Kidney (tissue), 14 donors: Measurements from ENCODE around the gene FRMD4A. TPM values are rescaled to one million over a fixed set of nuclear protein-coding genes. Genes with fewer than 3 reads are reported as not detected.
A peak's percentile ranks its signal among the peaks of the same experiment; 100 is the strongest.

ENCODE experiments used
- DNase-seq, 5 donors: peaks; one replicate each; pipeline ENCODE4 v3.0.0-alpha.2; 2013 to 2020
- FAIRE-seq: peaks from 2 replicates; lab custom pipeline; 2012; peaks lifted over from hg19 to GRCh38; lab: Jason Lieb, UNC
- H3K27ac ChIP-seq, 2 donors: one replicate each; pipeline ENCODE4 v1.7.0; 2013; ENCODE audit warnings: low read depth in 2 of 2, low read length in 2 of 2, inconsistent platforms in 1 of 2
- H3K27me3 ChIP-seq: one replicate; pipeline ENCODE4 v1.7.1; 2013; ENCODE audit warnings: low read length, inconsistent platforms; ENCODE audit not compliant: control insufficient read depth, insufficient read depth
- H3K36me3 ChIP-seq, 3 donors: one replicate each; pipeline versions ENCODE4 v1.7.0 to v1.7.1; 2013; ENCODE audit warnings: low read length in 3 of 3, control low read depth in 1 of 3, inconsistent platforms in 1 of 3; ENCODE audit not compliant: insufficient read depth in 3 of 3, control insufficient read depth in 2 of 3
- H3K4me1 ChIP-seq, 3 donors: one replicate each; pipeline versions ENCODE4 v1.7.0 to v1.7.1; 2013; ENCODE audit warnings: low read length in 3 of 3, inconsistent platforms in 1 of 3, low read depth in 1 of 3; ENCODE audit not compliant: control insufficient read depth in 2 of 3, insufficient read depth in 2 of 3
- H3K4me3 ChIP-seq, 3 donors: one replicate each; pipeline versions ENCODE4 v1.7.0 to v1.8.1; 2013; ENCODE audit warnings: low read length in 3 of 3, control low read depth in 1 of 3, inconsistent platforms in 1 of 3
- H3K9ac ChIP-seq, 3 donors: one replicate each; pipeline versions ENCODE4 v1.7.0 to v1.7.1; 2013; ENCODE audit warnings: low read length in 3 of 3, control low read depth in 1 of 3, inconsistent platforms in 1 of 3
- H3K9me3 ChIP-seq, 3 donors: one replicate each; pipeline versions ENCODE4 v1.7.0 to v1.7.1; 2013; ENCODE audit warnings: low read length in 3 of 3, control low read depth in 1 of 3, inconsistent platforms in 1 of 3; ENCODE audit not compliant: control insufficient read depth in 2 of 3, insufficient read depth in 1 of 3
- CTCF ChIP-seq: IDR thresholded peaks from 3 replicates; pipeline ENCODE4 v1.5.1; 2012; ENCODE audit warnings: mild to moderate bottlenecking, moderate library complexity, borderline replicate concordance; ENCODE audit not compliant: insufficient read depth; ENCODE audit errors: extremely low read depth
- intact Hi-C: fragments of 100-400 bp; cut with DNase I; formaldehyde crosslinking; loops from one replicate; pipeline ENCODE4 v1.11.1; 2022
- polyA plus RNA-seq: library from polyadenylated mRNA; stranded (reverse); fragments of 350-450 nt; fragmentation: Illumina TruSeq; extraction: RNeasy Lipid Tissue Mini Kit (QIAGEN cat#74804); gene quantifications from one replicate; pipeline ENCODE4 v1.2.3, GENCODE V29; 2014; ENCODE audit warnings: low read depth, low replicate concordance; ENCODE audit not compliant: insufficient read depth
- total RNA-seq: library from RNA; stranded (reverse); fragmentation: NEBNext Ultra II Directional; extraction: Animal tissue kit (Norgen Biotek cat#: 25700); gene quantifications from one replicate; pipeline ENCODE4 v1.2.1, GENCODE V29; 2021
- donor health status: control.
- donor health status: control.
- donor health status: control.
- donor health status: control.
- donor health status: control.
- donor health status: DM: yes; HTN: yes; CAD: no.
- donor health status: Normal renal cell carcinoma (clear cell type).

FRMD4A gene
- total and polyA plus RNA-seq, 2 donors from 2014 or later = 16.0 to 68.2 TPM

DNA sequence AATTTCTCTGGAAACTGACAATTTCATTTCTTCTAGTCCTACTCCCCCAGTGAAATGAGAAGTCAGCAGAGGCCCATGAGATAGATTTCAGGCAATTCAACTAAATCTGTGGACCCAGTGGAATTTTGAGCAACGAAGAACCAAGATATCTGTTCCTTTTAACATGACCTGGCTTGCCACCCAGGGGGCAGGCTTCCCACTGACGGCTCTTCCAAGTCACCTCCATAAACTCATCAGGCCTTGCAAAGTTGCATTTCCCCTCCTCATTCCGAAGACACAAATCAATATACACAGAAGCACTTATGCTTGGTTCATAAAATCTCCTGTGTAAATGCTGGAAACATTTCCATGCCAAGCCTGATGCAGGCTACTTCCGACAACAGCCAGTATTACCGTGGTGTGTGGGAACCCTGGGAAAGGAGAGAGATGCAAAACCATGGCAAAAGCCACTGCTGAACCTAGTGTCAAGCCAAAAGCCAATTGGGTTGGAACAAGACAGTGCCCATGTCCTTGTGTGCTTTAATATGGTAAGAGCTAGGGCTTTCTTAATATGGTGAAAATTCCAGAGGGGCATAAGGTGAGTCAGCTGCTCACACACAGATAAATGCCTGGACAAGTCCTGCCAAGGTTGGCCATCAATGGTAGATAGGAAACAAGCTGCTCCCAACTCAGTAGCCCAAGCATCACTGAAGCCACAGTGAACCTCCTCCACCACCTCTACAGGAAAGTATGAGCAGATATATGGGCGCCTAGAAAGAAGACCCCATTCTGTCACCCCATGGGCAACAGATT lies 1.6 kb downstream of the FRMD4A start:
- FAIRE-seq = no peak

DNA sequence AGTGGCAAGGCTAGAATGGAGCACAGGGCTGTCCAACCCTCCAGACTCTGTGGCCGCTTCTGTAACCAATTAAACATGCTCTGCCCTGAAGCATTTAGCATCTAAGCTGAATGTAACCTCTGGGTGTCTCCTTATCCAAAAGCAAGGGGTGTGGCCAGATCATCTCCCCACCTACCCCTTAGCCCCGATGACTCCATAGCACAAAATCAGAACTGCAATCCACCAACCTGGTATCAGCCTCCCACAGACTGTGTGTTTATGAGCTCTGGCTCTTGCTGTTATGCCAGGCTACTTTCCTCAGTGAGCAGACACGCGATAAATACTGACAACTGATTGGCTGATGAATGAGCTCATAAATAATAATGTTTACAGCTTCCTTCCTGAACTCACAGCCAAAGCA lies 3.2 kb downstream of the FRMD4A start:
- DNase-seq = peak in 2 of 5 donors; percentile 24 to 42
- H3K27me3 ChIP-seq = no peaks in the 10 kb centered on the region
- FAIRE-seq = no peak
- H3K4me3 ChIP-seq = no peak overlapping the region
- no peaks in the 10 kb centered on the region for H3K36me3 ChIP-seq
- peaks cover 0 to 2% (median 0%) of the 10 kb centered on the region in 3 donors for H3K4me1 ChIP-seq
- no peak overlapping the region for H3K27ac ChIP-seq
- H3K9me3 ChIP-seq = no peaks in the 10 kb centered on the region
- no peak overlapping the region for H3K9ac ChIP-seq
- no peak for TF ChIP-seq CTCF
- intact Hi-C loops = no loop called here

More for the DNA sequence above, 1.6 kb downstream of the FRMD4A start:
- H3K27me3 ChIP-seq = no peaks in the 10 kb centered on the region
- peaks cover 0 to 2% (median 0%) of the 10 kb centered on the region in 3 donors for H3K4me1 ChIP-seq
- H3K27ac ChIP-seq = no peak overlapping the region
- DNase-seq = no peak
- H3K9me3 ChIP-seq = no peaks in the 10 kb centered on the region
- no peak overlapping the region for H3K4me3 ChIP-seq
- intact Hi-C loops = no loop called here
- H3K36me3 ChIP-seq = no peaks in the 10 kb centered on the region
- no peak for TF ChIP-seq CTCF
- H3K9ac ChIP-seq = no peak overlapping the region

DNA sequence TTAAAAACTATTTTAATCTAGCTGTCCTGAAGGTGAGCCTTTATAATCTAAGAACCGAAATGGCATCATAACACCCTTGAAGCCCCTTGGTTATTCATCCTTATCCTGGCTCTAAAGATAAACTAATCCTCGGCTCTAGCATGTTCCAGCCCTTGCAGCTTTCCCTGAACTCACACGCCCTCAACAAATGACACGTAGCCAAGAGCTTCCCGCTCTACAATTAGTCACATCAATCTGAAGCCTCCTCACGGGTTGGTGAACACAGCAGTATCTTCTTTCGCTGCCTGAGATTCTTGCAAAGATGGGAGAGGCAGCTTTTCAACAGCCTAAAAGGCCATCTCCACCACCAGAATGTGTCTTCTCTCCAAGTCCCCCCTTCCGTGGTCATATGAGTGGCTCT lies 4.1 kb downstream of the FRMD4A start:
- Histone ChIP-seq H3K36me3 (no peaks in the 10 kb centered on the region), H3K27ac (no peak overlapping the region), H3K4me1 (peaks cover 0 to 2% (median 0%) of the 10 kb centered on the region in 3 donors), H3K9ac (no peak overlapping the region), H3K27me3 (no peaks in the 10 kb centered on the region), H3K9me3 (no peaks in the 10 kb centered on the region), H3K4me3 (no peak overlapping the region)
- DNase-seq = peak in 3 of 5 donors; percentile 55 to 79 (median 74)
- intact Hi-C loops = no loop called here
- no peak for FAIRE-seq
- TF ChIP-seq CTCF = no peak
